Mononuclear cell (primary cell): ENCODE results near the gene METTL25. TPM values are rescaled to one million over a fixed set of nuclear protein-coding genes. Genes with fewer than 3 reads are reported as not detected.
"Not testable (repeated sequence)": the region's sequence is repeated elsewhere in the genome, so short reads cannot be mapped to it uniquely, and the experiment has no call there.

Experiments used
- H3K27me3 ChIP-seq: 2 replicates; pipeline ENCODE4 v1.6.0; 2011; ENCODE audit warnings: low read length, control low read depth; ENCODE audit not compliant: insufficient read depth
- H3K4me1 ChIP-seq: 2 replicates; pipeline ENCODE4 v1.5.1; 2011; ENCODE audit warnings: mild to moderate bottlenecking, low read length, control low read depth; ENCODE audit not compliant: insufficient read depth
- H3K4me3 ChIP-seq: 2 replicates; pipeline ENCODE4 v1.5.1; 2011; ENCODE audit warnings: mild to moderate bottlenecking, low read length, moderate library complexity
- H3K9me3 ChIP-seq: 2 replicates; pipeline ENCODE4 v1.5.1; 2011; ENCODE audit warnings: low read depth, mild to moderate bottlenecking, control low read depth, low read length
- total RNA-seq: library from RNA; depleted of rRNA; stranded (reverse); fragments of >200 nt; gene quantifications from one replicate; pipeline ENCODE4 v1.2.3, GENCODE V29; 2012

The METTL25 gene, protein sequence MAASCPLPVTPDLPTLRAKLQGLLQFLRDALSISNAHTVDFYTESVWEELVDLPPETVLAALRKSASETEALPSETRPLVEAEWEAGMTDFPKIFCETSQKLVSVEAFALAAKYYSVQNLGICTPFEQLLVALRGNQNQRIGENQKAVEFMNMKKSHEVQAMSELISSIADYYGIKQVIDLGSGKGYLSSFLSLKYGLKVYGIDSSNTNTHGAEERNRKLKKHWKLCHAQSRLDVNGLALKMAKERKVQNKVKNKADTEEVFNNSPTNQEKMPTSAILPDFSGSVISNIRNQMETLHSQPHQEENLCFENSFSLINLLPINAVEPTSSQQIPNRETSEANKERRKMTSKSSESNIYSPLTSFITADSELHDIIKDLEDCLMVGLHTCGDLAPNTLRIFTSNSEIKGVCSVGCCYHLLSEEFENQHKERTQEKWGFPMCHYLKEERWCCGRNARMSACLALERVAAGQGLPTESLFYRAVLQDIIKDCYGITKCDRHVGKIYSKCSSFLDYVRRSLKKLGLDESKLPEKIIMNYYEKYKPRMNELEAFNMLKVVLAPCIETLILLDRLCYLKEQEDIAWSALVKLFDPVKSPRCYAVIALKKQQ
- total RNA-seq, result 45.8 TPM

DNA sequence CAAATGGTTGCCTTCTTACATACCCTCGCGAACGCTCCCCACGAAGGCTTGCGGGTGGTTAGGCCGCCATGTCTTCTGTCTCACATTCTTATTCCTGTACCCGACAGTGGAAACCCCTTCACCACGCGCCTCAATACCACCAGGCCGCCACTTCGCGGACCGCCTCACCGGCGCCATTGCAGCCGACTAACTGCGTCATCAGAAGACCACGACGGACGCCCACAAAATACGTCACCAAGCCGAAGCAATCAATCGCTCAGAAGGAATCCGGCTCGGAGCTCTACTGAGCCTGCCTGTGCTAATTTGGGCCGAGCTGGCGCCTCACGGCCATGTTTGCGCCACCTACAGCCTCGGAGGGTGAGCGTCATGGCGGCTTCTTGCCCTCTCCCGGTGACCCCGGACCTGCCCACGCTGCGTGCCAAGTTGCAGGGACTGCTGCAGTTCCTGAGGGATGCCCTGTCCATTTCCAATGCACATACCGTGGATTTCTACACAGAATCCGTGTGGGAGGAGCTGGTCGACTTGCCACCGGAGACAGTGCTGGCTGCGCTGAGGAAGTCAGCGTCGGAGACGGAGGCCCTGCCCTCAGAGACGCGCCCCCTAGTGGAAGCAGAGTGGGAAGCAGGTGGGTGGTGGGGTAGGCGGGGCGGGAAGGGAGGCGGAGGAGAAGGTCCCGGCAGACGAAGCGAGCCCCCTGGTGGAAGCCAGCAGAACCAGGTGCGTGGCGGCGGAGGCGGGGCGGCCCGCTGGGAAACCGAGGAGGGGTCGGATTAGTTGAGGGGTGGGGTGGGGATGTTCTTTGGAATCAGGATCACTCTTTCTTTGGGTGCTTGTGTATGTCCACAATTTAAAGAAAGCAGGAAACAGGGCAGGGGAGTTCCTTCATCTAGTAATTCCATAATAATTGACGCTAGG is at the start of gene METTL25, which contains the start of gene CCDC59:
Gene METTL25, plus strand, starts transcription at position 330 of the 915 bp plus-strand sequence. Its CDS starts 37 bp downstream, at position 367.
Gene CCDC59, minus strand, starts transcription at position 188 of the 915 bp plus-strand sequence. Its CDS starts 11 bp downstream, at position 177.
- Histone ChIP-seq H3K4me3 (peak within 1 kb of the TSS; percentile 97), H3K27me3 (no peaks in the 10 kb centered on the region), H3K9me3 (no peaks in the 10 kb centered on the region), H3K4me1 (peaks cover 26% of the 10 kb centered on the region)

DNA sequence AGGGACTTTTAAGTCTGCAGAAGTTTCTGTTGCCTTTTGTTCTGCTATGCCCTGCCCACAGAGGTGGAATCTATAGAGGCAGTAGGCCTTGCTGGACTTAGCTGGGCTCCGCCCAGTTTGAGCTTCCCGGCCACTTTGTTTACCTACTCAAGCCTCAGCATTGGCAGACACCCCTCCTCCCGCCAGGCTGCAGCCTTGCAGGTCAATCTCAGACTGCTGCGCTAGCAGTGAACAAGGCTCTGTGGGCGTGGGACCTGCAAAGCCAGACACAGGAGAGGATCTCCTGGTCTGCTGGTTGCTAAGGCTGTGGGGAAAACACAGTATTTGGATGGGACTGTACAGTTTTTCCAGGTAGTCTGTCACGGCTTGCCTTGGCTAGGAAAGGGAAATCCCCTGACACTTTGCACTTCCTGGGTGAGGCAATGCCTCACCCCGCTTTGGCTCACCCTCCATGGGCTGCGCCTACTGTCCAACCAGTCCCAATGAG is 43.9 kb upstream of the METTL25 start:
- no peaks in the 10 kb centered on the region for H3K9me3 ChIP-seq
- peaks cover 3% of the 10 kb centered on the region for H3K27me3 ChIP-seq
- no peak overlapping the region for H3K4me3 ChIP-seq
- H3K4me1 ChIP-seq, result no peaks in the 10 kb centered on the region

DNA sequence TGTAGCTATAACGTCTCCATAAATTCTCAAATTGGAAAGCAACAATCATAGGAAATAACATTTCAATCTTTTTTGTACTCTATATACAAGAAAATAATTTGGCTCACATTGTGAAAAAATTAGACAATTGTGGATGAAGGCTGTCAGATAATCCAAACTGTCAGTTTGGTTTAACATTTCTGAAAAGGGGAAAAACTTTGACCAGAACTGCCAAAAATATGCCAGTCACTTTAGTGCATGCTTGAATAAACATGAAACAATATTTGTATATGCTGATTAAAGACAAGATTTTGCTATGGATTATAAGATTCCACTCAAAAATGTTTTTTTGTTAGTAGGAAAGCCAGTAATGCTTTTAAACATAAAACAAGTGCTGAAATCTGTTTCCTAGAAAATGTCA is 39.1 kb upstream of the METTL25 start:
- Histone ChIP-seq H3K9me3 (no peaks in the 10 kb centered on the region), H3K4me3 (no peak overlapping the region), H3K27me3 (peaks cover 3% of the 10 kb centered on the region), H3K4me1 (no peaks in the 10 kb centered on the region)

DNA sequence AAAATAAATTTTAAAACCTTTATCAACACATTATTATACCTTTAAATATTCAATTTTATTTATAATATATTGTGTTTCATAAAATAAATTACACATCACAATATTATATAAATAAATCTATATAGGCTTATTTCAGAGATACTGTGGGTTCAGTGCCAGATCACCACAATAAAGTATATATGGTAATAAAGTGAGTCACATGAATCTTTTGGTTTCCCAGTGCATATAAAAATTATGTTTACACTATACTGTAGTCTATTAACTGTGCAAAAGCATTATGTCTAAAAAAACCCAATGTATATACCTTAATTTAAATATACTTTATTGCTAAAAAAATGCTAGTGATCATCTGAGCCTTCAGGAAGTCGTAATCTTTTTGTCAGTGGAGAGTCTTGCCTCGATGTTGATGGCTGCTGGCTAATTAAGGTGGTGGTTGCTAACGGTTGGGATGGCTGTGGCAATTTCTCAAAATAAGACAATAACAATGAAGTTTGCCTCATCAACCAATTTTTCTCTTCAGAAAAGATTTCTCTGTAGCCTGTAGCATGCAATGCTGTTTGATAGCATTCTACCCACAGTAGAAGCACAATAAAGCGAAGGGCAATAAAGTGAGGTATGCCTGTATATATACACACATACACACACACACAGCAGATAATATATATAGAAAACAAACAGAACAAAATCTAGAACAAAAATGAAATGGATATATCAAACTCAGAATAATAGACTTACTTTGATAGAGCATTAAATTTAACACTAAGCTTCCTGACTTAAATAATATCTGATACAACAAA is 32.6 kb upstream of the METTL25 start:
- Histone ChIP-seq H3K4me1 (no peaks in the 10 kb centered on the region), H3K4me3 (no peak overlapping the region), H3K9me3 (no peaks in the 10 kb centered on the region), H3K27me3 (no peaks in the 10 kb centered on the region)

DNA sequence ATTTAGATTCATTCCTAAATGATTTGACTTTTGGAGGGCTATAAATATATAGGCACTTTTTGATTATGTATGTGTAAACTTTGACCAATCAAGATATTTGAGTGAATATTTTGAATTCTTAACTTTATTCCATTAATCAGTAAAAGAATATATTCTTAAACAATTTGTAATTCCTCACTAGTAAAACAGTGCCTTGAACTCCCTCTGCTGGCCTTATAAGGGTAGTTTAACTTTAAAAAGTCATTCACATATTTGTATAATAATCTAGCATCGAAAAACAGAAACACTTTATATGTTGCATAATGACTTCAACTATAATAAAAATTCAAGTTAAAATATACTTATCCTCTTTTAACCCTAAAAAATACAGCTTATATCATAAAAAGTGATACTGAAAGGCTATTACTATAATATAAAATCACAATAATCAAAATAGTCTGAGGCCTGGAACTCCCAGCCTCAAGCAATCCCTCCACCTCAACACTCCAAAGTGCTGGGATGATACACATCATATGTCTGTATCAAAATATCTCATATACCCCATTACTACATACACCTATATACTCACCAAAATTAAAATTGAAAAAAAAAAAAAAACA is 31.3 kb upstream of the METTL25 start:
- Histone ChIP-seq H3K27me3 (no peaks in the 10 kb centered on the region), H3K4me3 (no peak overlapping the region), H3K4me1 (no peaks in the 10 kb centered on the region), H3K9me3 (no peaks in the 10 kb centered on the region)

DNA sequence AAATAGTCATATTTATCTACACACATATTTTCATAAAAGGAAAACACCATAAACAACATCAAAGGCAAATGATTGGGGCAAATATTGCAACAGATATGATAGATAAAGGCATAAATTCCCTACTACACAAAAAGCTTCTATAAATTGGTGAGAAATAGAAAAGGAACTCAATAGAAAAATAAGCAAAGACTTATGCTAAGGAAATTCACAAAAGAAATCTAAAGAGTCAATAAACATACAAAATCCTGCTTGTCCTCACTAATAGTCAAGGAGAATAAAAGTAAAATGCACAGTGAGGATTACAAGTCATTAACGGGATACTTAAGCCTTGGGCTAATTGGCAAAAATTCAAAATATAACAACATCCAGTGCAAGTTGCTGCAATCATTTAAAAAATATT is 30.5 kb upstream of the METTL25 start:
- no peaks in the 10 kb centered on the region for H3K4me1 ChIP-seq
- no peak overlapping the region for H3K4me3 ChIP-seq
- no peaks in the 10 kb centered on the region for H3K27me3 ChIP-seq
- H3K9me3 ChIP-seq, result no peaks in the 10 kb centered on the region

DNA sequence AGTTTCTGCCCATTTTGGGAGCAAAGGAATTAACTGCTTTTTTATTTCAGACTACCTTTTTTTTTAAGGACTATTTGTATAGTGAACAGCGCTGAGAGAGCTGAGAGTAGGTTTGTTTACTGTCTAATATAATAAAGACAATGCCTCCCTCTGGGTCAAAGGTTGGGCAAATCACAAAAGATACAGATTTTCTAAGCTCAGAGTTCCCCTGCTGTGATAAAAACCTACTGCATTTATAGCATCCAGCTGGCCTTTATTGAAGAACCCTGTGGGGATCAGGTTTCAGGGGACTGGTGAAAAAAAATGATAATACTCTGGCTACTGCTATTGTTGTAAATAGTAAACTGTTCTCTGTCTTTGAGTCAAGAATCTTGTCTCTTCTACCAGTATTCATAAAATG is 28.8 kb upstream of the METTL25 start:
- no peaks in the 10 kb centered on the region for H3K27me3 ChIP-seq
- H3K4me3 ChIP-seq, result no peak overlapping the region
- no peaks in the 10 kb centered on the region for H3K4me1 ChIP-seq
- no peaks in the 10 kb centered on the region for H3K9me3 ChIP-seq

DNA sequence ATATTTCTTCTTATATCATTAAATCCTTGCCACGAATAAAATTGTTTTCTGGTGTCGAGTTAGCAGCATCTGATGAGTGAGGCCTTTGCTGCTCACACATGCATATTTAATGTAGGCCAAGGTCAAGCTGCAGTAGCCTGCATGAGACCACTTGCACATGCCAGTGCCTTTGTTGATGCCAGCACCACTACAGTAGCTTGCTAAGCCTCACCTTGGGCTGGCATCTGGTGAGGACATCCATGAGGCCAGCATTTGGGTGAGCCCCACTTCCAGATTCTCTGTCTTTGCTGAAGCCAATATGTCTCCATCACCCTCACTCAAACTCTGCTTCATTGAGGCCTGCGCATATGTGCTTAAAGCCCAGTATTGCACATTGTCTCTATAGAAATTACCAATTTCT is 8.2 kb upstream of the METTL25 start:
- H3K4me1 ChIP-seq, result no peaks in the 10 kb centered on the region
- H3K4me3 ChIP-seq, result no peak overlapping the region
- H3K9me3 ChIP-seq, result no peaks in the 10 kb centered on the region
- no peaks in the 10 kb centered on the region for H3K27me3 ChIP-seq

DNA sequence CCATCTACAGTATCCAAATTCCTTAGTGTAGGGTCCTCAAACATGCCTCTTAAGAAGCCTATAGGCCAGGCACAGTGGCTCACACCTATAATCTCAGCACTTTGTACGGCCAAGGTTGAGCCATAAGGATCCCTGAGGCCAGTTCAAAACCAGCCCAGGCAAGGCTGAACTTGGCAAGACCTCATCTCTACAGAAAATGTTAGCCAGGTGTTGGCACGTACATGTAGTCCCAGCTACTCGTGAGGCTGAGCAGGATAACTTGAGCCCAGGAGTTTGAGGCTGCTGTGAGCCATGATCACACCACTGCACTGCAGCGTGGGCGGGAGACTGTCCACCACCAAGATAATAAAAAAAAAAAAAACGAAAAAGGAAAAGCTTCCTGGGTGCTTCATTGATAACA is 6.9 kb upstream of the METTL25 start:
- peaks cover 4% of the 10 kb centered on the region for H3K4me1 ChIP-seq
- H3K4me3 ChIP-seq, result no peak overlapping the region
- no peaks in the 10 kb centered on the region for H3K27me3 ChIP-seq
- H3K9me3 ChIP-seq, result no peaks in the 10 kb centered on the region

DNA sequence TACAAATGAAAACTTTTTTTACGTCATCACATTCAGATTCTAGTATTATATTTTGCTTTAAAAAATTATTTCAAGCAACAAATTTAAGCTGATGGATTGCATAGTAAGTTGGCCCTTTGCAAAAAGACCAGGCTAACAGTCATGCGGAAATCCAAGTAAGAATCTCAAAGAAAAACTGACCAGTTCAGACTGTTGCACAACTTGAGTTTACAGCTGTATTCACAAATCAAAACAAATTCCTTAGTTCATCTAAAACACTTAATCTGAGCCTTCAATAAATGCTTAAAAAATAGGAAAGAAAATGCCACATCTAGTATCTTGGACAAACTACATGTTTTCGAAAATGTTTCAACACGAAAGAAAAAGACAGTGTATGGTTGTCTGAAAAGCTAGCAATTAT is 989 bp upstream of the METTL25 start:
- Histone ChIP-seq H3K9me3 (no peaks in the 10 kb centered on the region), H3K27me3 (no peaks in the 10 kb centered on the region), H3K4me1 (peaks cover 26% of the 10 kb centered on the region), H3K4me3 (peak overlapping the region; percentile 97)

DNA sequence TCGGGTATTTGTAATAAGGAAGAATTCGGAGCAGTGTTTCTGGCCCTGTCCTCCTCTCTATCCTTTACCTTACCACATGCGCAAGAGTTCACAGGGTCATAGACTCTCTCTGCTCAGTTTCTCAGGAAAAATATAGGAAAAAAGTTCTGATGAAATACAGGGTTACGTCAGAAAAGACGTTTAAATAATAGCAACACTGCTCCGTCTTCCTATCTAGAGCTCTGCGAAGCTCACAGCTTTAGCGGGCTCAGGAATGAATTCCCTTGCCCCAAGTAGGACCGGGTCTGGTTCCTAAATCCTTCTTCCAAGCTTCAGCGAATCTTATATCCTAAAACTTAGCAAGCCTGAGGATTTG is 507 bp upstream of the METTL25 start:
- H3K4me3 ChIP-seq, result peak overlapping the region; percentile 97
- peaks cover 26% of the 10 kb centered on the region for H3K4me1 ChIP-seq
- no peaks in the 10 kb centered on the region for H3K27me3 ChIP-seq
- no peaks in the 10 kb centered on the region for H3K9me3 ChIP-seq

DNA sequence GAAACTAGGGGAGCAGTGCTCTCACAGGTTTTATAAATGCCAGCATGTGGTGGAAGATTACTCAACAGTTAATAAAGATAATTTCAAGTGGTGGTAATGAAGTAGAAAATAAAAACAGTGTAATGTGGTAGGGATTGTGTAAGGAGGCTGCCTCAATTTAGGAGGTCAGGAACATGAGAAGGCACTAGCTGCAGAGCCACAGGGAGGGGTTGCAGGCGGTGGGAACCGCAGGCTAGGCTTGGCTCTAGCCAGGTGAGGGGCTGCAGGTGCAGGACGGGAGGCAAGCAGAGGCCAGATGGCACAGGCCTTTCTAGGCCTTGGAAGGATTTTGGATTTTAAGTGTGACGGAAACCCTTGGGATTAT is 768 bp downstream of the METTL25 start:
- Histone ChIP-seq H3K27me3 (no peaks in the 10 kb centered on the region), H3K9me3 (no peaks in the 10 kb centered on the region), H3K4me3 (peak overlapping the region; percentile 97), H3K4me1 (peaks cover 26% of the 10 kb centered on the region)

DNA sequence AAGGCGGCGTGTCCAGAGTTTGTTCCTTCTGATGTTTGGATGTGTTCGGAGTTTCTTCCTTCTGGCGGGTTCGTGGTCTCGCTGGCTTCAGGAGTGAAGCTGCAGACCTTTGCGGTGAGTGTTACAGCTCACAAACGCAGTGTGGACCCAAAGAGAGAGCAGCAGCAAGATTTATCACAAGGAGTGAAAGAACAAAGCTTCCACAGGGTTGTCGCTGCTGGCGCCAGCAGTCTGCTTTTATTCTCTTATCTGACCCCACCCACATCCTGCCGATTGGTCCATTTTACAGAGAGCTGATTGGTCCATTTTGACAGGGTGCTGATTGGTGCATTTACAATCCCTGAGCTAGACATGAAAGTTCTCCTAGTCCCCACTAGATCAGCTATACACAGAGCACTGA is 2.5 kb downstream of the METTL25 start:
- not testable (repeated sequence) for H3K27me3 ChIP-seq, H3K4me3 ChIP-seq, H3K9me3 ChIP-seq
- H3K4me1 ChIP-seq, result peaks cover 26% of the 10 kb centered on the region

DNA sequence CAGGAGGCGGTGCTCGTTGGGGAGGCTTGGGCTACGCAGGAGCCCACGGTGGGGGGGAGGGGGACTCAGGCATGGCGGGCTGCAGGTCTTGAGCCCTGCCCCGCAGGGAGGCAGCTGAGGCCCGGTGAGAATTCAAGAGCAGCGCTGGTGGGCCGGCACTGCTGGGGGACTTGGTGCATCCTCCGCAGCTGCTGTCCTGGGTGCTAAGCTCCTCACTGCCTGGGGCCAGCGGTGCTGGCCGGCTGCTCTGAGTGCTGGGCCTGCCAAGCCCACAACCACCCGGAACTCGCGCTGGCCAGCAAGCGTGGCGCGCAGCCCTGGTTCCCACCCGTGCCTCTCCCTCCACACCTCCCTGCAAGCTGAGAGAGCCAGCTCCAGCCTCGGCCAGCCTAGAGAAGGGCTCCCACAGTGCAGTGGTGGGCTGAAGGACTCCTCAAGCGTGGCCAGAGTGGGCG is 3.2 kb downstream of the METTL25 start:
- Histone ChIP-seq H3K9me3 (no peaks in the 10 kb centered on the region), H3K27me3 (no peaks in the 10 kb centered on the region), H3K4me3 (no peak overlapping the region), H3K4me1 (peaks cover 21% of the 10 kb centered on the region)
